GM19452 (cell line): ENCODE data around the gene TENT5C.
A peak's percentile ranks its signal among the peaks of the same experiment; 100 is the strongest.

ENCODE experiments used
- ATAC-seq: cut with Tn5 transposase; IDR thresholded peaks from one replicate; pipeline ENCODE4 v1.9.1; 2021; ENCODE audit not compliant: unreplicated experiment

TENT5C gene

GRCh38 chr1:117611894-117612483, 6.1 kb downstream of the TENT5C start:
- ATAC-seq: no peak

GRCh38 chr1:117612517-117613248, 6.8 kb downstream of the TENT5C start:
- no peak for ATAC-seq

- no peak for ATAC-seq
Observed at GRCh38 chr1:117613249-117613968, 7.6 kb downstream of the TENT5C start.

- no peak for ATAC-seq
Observed at GRCh38 chr1:117613969-117614729, 8.3 kb downstream of the TENT5C start.

- ATAC-seq: peak; percentile 47
Observed at GRCh38 chr1:117615474-117615873, 9.6 kb downstream of the TENT5C start.

- no peak for ATAC-seq
Observed at GRCh38 chr1:117616356-117616755, 10.5 kb downstream of the TENT5C start.

GRCh38 chr1:117616967-117617366, 11.1 kb downstream of the TENT5C start:
- ATAC-seq: no peak

GRCh38 chr1:117618450-117619122, 12.7 kb downstream of the TENT5C start:
- ATAC-seq: no peak

- no peak for ATAC-seq
Observed at GRCh38 chr1:117620440-117620839, 14.6 kb downstream of the TENT5C start.

- ATAC-seq: no peak
Observed at GRCh38 chr1:117621316-117621715, 15.5 kb downstream of the TENT5C start.

- no peak for ATAC-seq
Observed at GRCh38 chr1:117622726-117623125, 16.9 kb downstream of the TENT5C start.

GRCh38 chr1:117623141-117623540, 17.3 kb downstream of the TENT5C start:
- ATAC-seq: no peak

- ATAC-seq: no peak
Observed at GRCh38 chr1:117623698-117624097, 17.9 kb downstream of the TENT5C start.

- no peak for ATAC-seq
Observed at GRCh38 chr1:117627546-117628130, 21.8 kb downstream of the TENT5C start.

GRCh38 chr1:117628343-117628742, 22.5 kb downstream of the TENT5C start:
- ATAC-seq: no peak

GRCh38 chr1:117629625-117630422, 24.0 kb downstream of the TENT5C start:
- ATAC-seq: no peak

GRCh38 chr1:117630423-117630998, 24.7 kb downstream of the TENT5C start:
- no peak for ATAC-seq

GRCh38 chr1:117631359-117632160, 25.7 kb downstream of the TENT5C start:
- ATAC-seq: no peak
